H1 (cell line): ENCODE results near the gene CANT1. TPM values are rescaled to one million over a fixed set of nuclear protein-coding genes. Genes with fewer than 3 reads are reported as not detected.

ENCODE experiments used
- CTCF ChIA-PET: fragments of 300-600 bp; sonication (Branson Sonifier 250); formaldehyde crosslinking; loops from one replicate; lab custom pipeline; 2021; ENCODE audit not compliant: partially characterized antibody; lab: Charles Lee
- POLR2A ChIA-PET: fragments of 300-600 bp; sonication (Branson Sonifier 250); formaldehyde crosslinking; loops from one replicate; lab custom pipeline; 2021; ENCODE audit warnings: inconsistent platforms; ENCODE audit not compliant: partially characterized antibody; lab: Charles Lee
- DNase-seq, 2 experiments: peaks; one replicate each; pipeline versions ENCODE4 v3.0.0 to v3.0.0-alpha.2; 2010 to 2022; ENCODE audit warnings: low spot score in 2 of 2, low read depth in 1 of 2, mixed read lengths in 1 of 2
- FAIRE-seq: peaks from 2 replicates; lab custom pipeline; 2011; peaks lifted over from hg19 to GRCh38; lab: Jason Lieb, UNC
- H2AFZ ChIP-seq: 2 replicates; pipeline ENCODE4 v1.8.1; 2012; ENCODE audit warnings: low read length, inconsistent platforms
- H2AK5ac ChIP-seq: 2 replicates; pipeline ENCODE4 v1.6.1; 2013; ENCODE audit warnings: low read depth, low read length
- H2BK120ac ChIP-seq: replicated peaks from 2 replicates; pipeline ENCODE3; 2013; ENCODE audit warnings: low read depth, low read length, inconsistent platforms
- H2BK12ac ChIP-seq: 2 replicates; pipeline ENCODE4 v1.6.1; 2013; ENCODE audit warnings: low read depth, low read length
- H2BK15ac ChIP-seq: 2 replicates; pipeline ENCODE4 v1.6.1; 2013; ENCODE audit warnings: low read length
- H2BK20ac ChIP-seq: 2 replicates; pipeline ENCODE4 v1.6.1; 2013; ENCODE audit warnings: low read length
- H2BK5ac ChIP-seq: 2 replicates; pipeline ENCODE4 v1.6.1; 2013; ENCODE audit warnings: low read depth, low read length
- H3K14ac ChIP-seq: 2 replicates; pipeline ENCODE4 v1.6.1; 2013; ENCODE audit warnings: inconsistent platforms; ENCODE audit not compliant: insufficient read length
- H3K18ac ChIP-seq: 2 replicates; pipeline ENCODE4 v1.6.1; 2013; ENCODE audit warnings: low read length; ENCODE audit errors: extremely low read depth
- H3K23ac ChIP-seq: 2 replicates; pipeline ENCODE4 v1.6.1; 2013; ENCODE audit warnings: inconsistent platforms; ENCODE audit not compliant: insufficient read length
- H3K23me2 ChIP-seq: 2 replicates; pipeline ENCODE4 v1.6.1; 2013; ENCODE audit warnings: low read depth, low read length
- H3K27ac ChIP-seq: 2 replicates; pipeline ENCODE4 v1.6.1; 2011; ENCODE audit warnings: low read depth, low read length, inconsistent platforms
- H3K27me3 ChIP-seq, 4 experiments: replicated peaks in 1 of 4; 1 replicate in 1 of 4; 2 replicates in 3 of 4; pipeline versions ENCODE4 v1.6.1 to v1.8.1; 2011 to 2013; ENCODE audit warnings: low read length in 3 of 4, mild to moderate bottlenecking in 3 of 4, inconsistent platforms in 2 of 4, mixed read lengths in 2 of 4, moderate library complexity in 1 of 4; ENCODE audit not compliant: control insufficient read depth in 3 of 4, insufficient read depth in 3 of 4; ENCODE audit errors: extremely low read depth in 1 of 4
- H3K36me3 ChIP-seq, 4 experiments: 2 replicates each; pipeline versions ENCODE4 v1.6.1 to v1.8.1; 2011 to 2013; ENCODE audit warnings: mild to moderate bottlenecking in 4 of 4, low read length in 3 of 4, moderate library complexity in 2 of 4, control low read depth in 1 of 4, inconsistent platforms in 1 of 4; ENCODE audit not compliant: insufficient read depth in 4 of 4, control insufficient read depth in 2 of 4
- H3K4ac ChIP-seq: replicated peaks from 2 replicates; pipeline ENCODE3; 2013; ENCODE audit warnings: low read length, low read depth, mixed read lengths, inconsistent platforms; ENCODE audit not compliant: insufficient read length
- H3K4me1 ChIP-seq, 4 experiments: replicated peaks in 1 of 4; 1 replicate in 1 of 4; 2 replicates in 3 of 4; pipeline versions ENCODE4 v1.6.1 to v1.8.1; 2011 to 2013; ENCODE audit warnings: low read length in 3 of 4, inconsistent platforms in 2 of 4, mixed read lengths in 1 of 4; ENCODE audit not compliant: insufficient read depth in 4 of 4, control insufficient read depth in 3 of 4
- H3K4me2 ChIP-seq, 2 experiments: 2 replicates each; pipeline versions ENCODE4 v1.6.1 to v1.8.1; 2011 to 2013; ENCODE audit warnings: low read depth in 2 of 2, low read length in 2 of 2, control low read depth in 1 of 2, inconsistent platforms in 1 of 2, mild to moderate bottlenecking in 1 of 2; ENCODE audit not compliant: insufficient read depth in 1 of 2
- H3K4me3 ChIP-seq, 4 experiments: fragments of 200-600, 300-600 bp in 1 of 4; sonication (generic), shearing (Covaris generic), sonication (Bioruptor Twin) in 1 of 4; 2 replicates each; pipeline versions ENCODE4 v1.5.1 to v1.8.1; 2011 to 2016; ENCODE audit warnings: low read length in 4 of 4, low read depth in 3 of 4, control low read depth in 2 of 4, inconsistent platforms in 2 of 4, mild to moderate bottlenecking in 2 of 4, mixed read lengths in 1 of 4, moderate library complexity in 1 of 4; ENCODE audit not compliant: insufficient read depth in 2 of 4; ENCODE audit errors: extremely low read depth in 1 of 4
- H3K56ac ChIP-seq: replicated peaks from 2 replicates; pipeline ENCODE3; 2013; ENCODE audit warnings: low read depth, mild to moderate bottlenecking, mixed read lengths, low read length, inconsistent platforms; ENCODE audit not compliant: insufficient read length
- H3K79me1 ChIP-seq: 2 replicates; pipeline ENCODE4 v1.6.1; 2013; ENCODE audit warnings: low read depth, low read length, control low read depth
- H3K79me2 ChIP-seq, 2 experiments: 2 replicates each; pipeline versions ENCODE4 v1.6.1 to v1.8.1; 2012 to 2013; ENCODE audit warnings: low read length in 2 of 2, mild to moderate bottlenecking in 2 of 2, inconsistent platforms in 1 of 2; ENCODE audit not compliant: insufficient read depth in 2 of 2, control insufficient read depth in 1 of 2
- H3K9ac ChIP-seq, 4 experiments: replicated peaks in 1 of 4; 1 replicate in 1 of 4; 2 replicates in 3 of 4; pipeline versions ENCODE4 v1.6.1 to v1.8.1; 2011 to 2013; ENCODE audit warnings: low read depth in 3 of 4, low read length in 3 of 4, control low read depth in 2 of 4, mild to moderate bottlenecking in 2 of 4, moderate library complexity in 2 of 4, inconsistent platforms in 1 of 4; ENCODE audit errors: extremely low read depth in 1 of 4
- H3K9me3 ChIP-seq, 2 experiments: 2 replicates each; pipeline versions ENCODE4 v1.6.1 to v1.8.1; 2012 to 2013; ENCODE audit warnings: mild to moderate bottlenecking in 2 of 2, moderate library complexity in 2 of 2, control low read depth in 1 of 2, inconsistent platforms in 1 of 2, low read depth in 1 of 2, low read length in 1 of 2, mixed read lengths in 1 of 2; ENCODE audit not compliant: insufficient read depth in 2 of 2
- H4K20me1 ChIP-seq, 2 experiments: replicated peaks in 1 of 2; 2 replicates each; pipeline versions ENCODE3 to v1.8.1; 2011 to 2013; ENCODE audit warnings: inconsistent platforms in 2 of 2, low read length in 2 of 2, mild to moderate bottlenecking in 1 of 2; ENCODE audit not compliant: insufficient read depth in 2 of 2, control insufficient read depth in 1 of 2
- H4K5ac ChIP-seq: 2 replicates; pipeline ENCODE4 v1.6.1; 2013; ENCODE audit warnings: low read length, low read depth, mixed read lengths, inconsistent platforms; ENCODE audit not compliant: insufficient read length
- H4K8ac ChIP-seq: 2 replicates; pipeline ENCODE4 v1.8.0; 2013; ENCODE audit warnings: mild to moderate bottlenecking, moderate library complexity, low read length, inconsistent platforms; ENCODE audit not compliant: insufficient read depth; ENCODE audit errors: extremely low read depth
- H4K91ac ChIP-seq: replicated peaks from 2 replicates; pipeline ENCODE3; 2013; ENCODE audit warnings: low read length, mixed read lengths, inconsistent platforms; ENCODE audit not compliant: insufficient read length
- BRCA1 ChIP-seq: IDR thresholded peaks from 2 replicates; pipeline ENCODE4 v1.6.1; 2012; ENCODE audit warnings: low read depth, low read length, improper control_type of control experiment
- CEBPB ChIP-seq: IDR thresholded peaks from 2 replicates; pipeline ENCODE4 v1.6.1; 2012; ENCODE audit warnings: low read depth, low read length
- CREB1 ChIP-seq: IDR thresholded peaks from 2 replicates; pipeline ENCODE4 v1.6.1; 2012; ENCODE audit warnings: inconsistent platforms
- E2F6 ChIP-seq: IDR thresholded peaks from 2 replicates; pipeline ENCODE4 v1.6.1; 2012; ENCODE audit warnings: inconsistent platforms
- EP300 ChIP-seq, 2 experiments: IDR thresholded peaks; 1 replicate in 1 of 2; 2 replicates in 1 of 2; pipeline ENCODE4 v1.6.1; 2011 to 2012; ENCODE audit warnings: low read depth in 2 of 2, low read length in 2 of 2, mild to moderate bottlenecking in 2 of 2, borderline replicate concordance in 1 of 2, inconsistent platforms in 1 of 2, moderate library complexity in 1 of 2
- EZH2 ChIP-seq: fragments of 200-600 bp; sonication (generic); IDR thresholded peaks from 2 replicates; pipeline ENCODE4 v1.7.1; 2012; ENCODE audit warnings: low read depth, mild to moderate bottlenecking, moderate library complexity, low read length, inconsistent platforms; ENCODE audit not compliant: severe bottlenecking
- KDM5A ChIP-seq: fragments of 200-600 bp; IDR thresholded peaks from 2 replicates; pipeline ENCODE4 v1.7.1; 2012; ENCODE audit warnings: mild to moderate bottlenecking, low read length, inconsistent platforms, mixed read lengths
- PHF8 ChIP-seq: fragments of 200-600 bp; sonication (generic); conservative IDR thresholded peaks from 2 replicates; pipeline ENCODE4 v1.7.1; 2012; ENCODE audit warnings: low read depth, mild to moderate bottlenecking, inconsistent platforms, low read length, moderate library complexity
- RFX5 ChIP-seq: IDR thresholded peaks from 2 replicates; pipeline ENCODE4 v1.6.1; 2011; ENCODE audit warnings: low read depth, low read length, improper control_type of control experiment, borderline replicate concordance
- SIRT6 ChIP-seq: IDR thresholded peaks from one replicate; pipeline ENCODE4 v1.7.1; 2012; ENCODE audit warnings: low read length, inconsistent platforms
- SP2 ChIP-seq: IDR thresholded peaks from 2 replicates; pipeline ENCODE4 v1.6.1; 2012; ENCODE audit warnings: mild to moderate bottlenecking, low read length, inconsistent platforms
- TCF12 ChIP-seq: IDR thresholded peaks from 2 replicates; pipeline ENCODE4 v1.6.1; 2011; ENCODE audit warnings: low read depth, mild to moderate bottlenecking, low read length
- TEAD4 ChIP-seq: IDR thresholded peaks from 2 replicates; pipeline ENCODE4 v1.6.1; 2012; ENCODE audit warnings: low read depth, low read length, inconsistent platforms, mixed read lengths
- WGBS, 2 experiments: shearing (Covaris generic) in 1 of 2; methylation state at CpG; one replicate each; pipeline versions ENCODE4 v1.1.6 to v1.1.7; 2013 to 2015; ENCODE audit warnings: low lambda C conversion rate in 2 of 2, mixed read lengths in 2 of 2, inconsistent platforms in 1 of 2, low coverage in 1 of 2, missing lambda C conversion rate in 1 of 2; ENCODE audit not compliant: insufficient replicate concordance in 2 of 2, insufficient coverage in 1 of 2, insufficient read length in 1 of 2; ENCODE audit errors: extremely low coverage in 1 of 2, missing lambda C conversion rate in 1 of 2; 5-methylcytosine and 5-hydroxymethylcytosine counted together
- polyA plus RNA-seq, 7 experiments: library from polyadenylated mRNA; depleted of rRNA in 3 of 7; stranded (reverse) in 5 of 7; unstranded in 2 of 7; fragments of >200 nt in 5 of 7; fragments of 200-250 nt in 2 of 7; gene quantifications; 1 replicate in 5 of 7; 2 replicates in 1 of 7; 4 replicates in 1 of 7; pipeline versions ENCODE4 v1.2.1 to v1.2.3, GENCODE V29; 2011 to 2013; ENCODE audit warnings: missing spikeins in 2 of 7, mixed read lengths in 2 of 7
- total RNA-seq: library from RNA; stranded (reverse); fragmentation: NEBNext Ultra II Directional; extraction: Animal tissue kit (Norgen Biotek cat#: 25700); gene quantifications from 2 replicates; pipeline ENCODE4 v1.2.1, GENCODE V29; 2021

Gene CANT1
- total and polyA plus RNA-seq, 2 of the 8 experiments (the other 6 are each of a cell fraction or from before 2014, with no cell fraction given), result 23.0 to 32.6 TPM

- no peak for DNase-seq
- Histone ChIP-seq H4K91ac (no peak overlapping the region), H3K79me1 (no peaks in the 10 kb centered on the region), H3K23ac (no peak overlapping the region), H2BK20ac (no peak overlapping the region)
- 86% methylated on average over 6 of the region's 6 CpGs; no CpG with 5 or more reads in 1 of the 2 experiments for WGBS, 2 experiments
- TF ChIP-seq TEAD4 (no peak), EZH2 (no peak), SIRT6 (no peak), PHF8 (no peak), BRCA1 (no peak), CREB1 (no peak), EP300 (IDR thresholded peaks at IDR 0.05; ENCODE audit: borderline replicate concordance in 1 of 2, low read depth in 2 of 2, low read length in 2 of 2) (no peak), CEBPB (no peak), KDM5A (no peak), RFX5 (no peak), TCF12 (no peak), SP2 (no peak), E2F6 (no peak)
- TF ChIP-seq, all 59 proteins: peak for 0
- no peaks in the 10 kb centered on the region for H3K79me2 ChIP-seq
- no peak overlapping the region for H3K4me3 ChIP-seq
- H3K27ac ChIP-seq, result no peak overlapping the region
- no peak overlapping the region for H2BK12ac ChIP-seq
- POLR2A ChIA-PET, result interaction anchor here (1.0 to 1.9 kb wide), 2 partner anchors 14 to 653 kb away, joined by 4 read pairs; no protein-coding TSS in a partner anchor
- H2AK5ac ChIP-seq, result no peak overlapping the region
- CTCF ChIA-PET, result interaction anchor here (0.7 to 2.6 kb wide), 4 partner anchors 9 to 22 kb away, joined by 3 to 8 read pairs (median 3); no protein-coding TSS in a partner anchor
- H3K36me3 ChIP-seq, result no peaks in the 10 kb centered on the region
- H3K56ac ChIP-seq, result no peak overlapping the region
- H3K4ac ChIP-seq, result no peak overlapping the region
- no peak overlapping the region for H3K18ac ChIP-seq
- H4K5ac ChIP-seq, result no peak overlapping the region
- H4K8ac ChIP-seq, result no peak overlapping the region
- FAIRE-seq, result no peak
- H4K20me1 ChIP-seq, result no peaks in the 10 kb centered on the region
- no peak overlapping the region for H3K4me2 ChIP-seq
- H2AFZ ChIP-seq, result no peak overlapping the region
- peaks cover 0 to 2% (median 0%) of the 10 kb centered on the region in 4 experiments; a peak in 4 of 7 replicates for H3K27me3 ChIP-seq
- H2BK120ac ChIP-seq, result no peak overlapping the region
- no peak overlapping the region for H2BK5ac ChIP-seq
- H3K4me1 ChIP-seq, result no peaks in the 10 kb centered on the region
- H2BK15ac ChIP-seq, result no peak overlapping the region
- no peaks in the 10 kb centered on the region for H3K23me2 ChIP-seq
- H3K9ac ChIP-seq, result no peak overlapping the region
- H3K9me3 ChIP-seq, result peaks cover 0 to 8% of the 10 kb centered on the region in 2 experiments; a peak in 3 of 4 replicates
- H3K14ac ChIP-seq, result no peak overlapping the region
Observed at GRCh38 chr17:79051306-79051705, 41.7 kb upstream of the CANT1 start.
